ENCODE data around the gene MAGOH.

The MAGOH gene

GRCh38 chr1:53183095-53183990 is 55.0 kb downstream of the MAGOH start:
- DNase-seq: no peak

- no peak for DNase-seq
These were observed 55.6 kb downstream of the MAGOH start for GRCh38 chr1:53182716-53183094.

GRCh38 chr1:53182111-53182593 is 56.2 kb downstream of the MAGOH start:
- DNase-seq: peak; percentile 60

- no peak for DNase-seq
These were observed 57.4 kb downstream of the MAGOH start for GRCh38 chr1:53180951-53181350.

- DNase-seq: no peak
These were observed 58.1 kb downstream of the MAGOH start for GRCh38 chr1:53180226-53180625.
